DMS79 (cell line): ENCODE results near the gene ATP6V0A4.
"Not testable (repeated sequence)": the region's sequence is repeated elsewhere in the genome, so short reads cannot be mapped to it uniquely, and the experiment has no call there.

Experiments
- DNase-seq: peaks from one replicate; lab custom pipeline; 2025; lab: John Stamatoyannopoulos, UW

The ATP6V0A4 gene

GRCh38 chr7:138750473-138750872 lies 47.5 kb downstream of the ATP6V0A4 start:
- no peak for DNase-seq

- no peak for DNase-seq
These were observed 48.0 kb downstream of the ATP6V0A4 start for GRCh38 chr7:138749960-138750359.

- DNase-seq: no peak
These were observed 49.3 kb downstream of the ATP6V0A4 start for GRCh38 chr7:138748666-138749065.

- no peak for DNase-seq
These were observed 51.9 kb downstream of the ATP6V0A4 start for GRCh38 chr7:138746073-138746472.

- no peak for DNase-seq
These were observed 52.8 kb downstream of the ATP6V0A4 start for GRCh38 chr7:138745189-138745588.

GRCh38 chr7:138741453-138741735 lies 56.6 kb downstream of the ATP6V0A4 start:
- DNase-seq: no peak

GRCh38 chr7:138739859-138740258 lies 58.1 kb downstream of the ATP6V0A4 start:
- DNase-seq: no peak

GRCh38 chr7:138738551-138739335 lies 59.3 kb downstream of the ATP6V0A4 start:
- DNase-seq: peak; percentile 35

- no peak for DNase-seq
These were observed 59.9 kb downstream of the ATP6V0A4 start for GRCh38 chr7:138738114-138738513.

GRCh38 chr7:138735399-138735798 lies 62.6 kb downstream of the ATP6V0A4 start:
- DNase-seq: no peak

GRCh38 chr7:138731733-138732132 lies 66.3 kb downstream of the ATP6V0A4 start:
- not testable (repeated sequence) for DNase-seq

GRCh38 chr7:138729444-138729843 lies 68.6 kb downstream of the ATP6V0A4 start:
- DNase-seq: no peak

- DNase-seq: no peak
These were observed 70.5 kb downstream of the ATP6V0A4 start for GRCh38 chr7:138727336-138728099.

GRCh38 chr7:138726288-138726687 lies 71.7 kb downstream of the ATP6V0A4 start:
- DNase-seq: no peak

GRCh38 chr7:138720286-138720685 lies 77.7 kb downstream of the ATP6V0A4 start:
- no peak for DNase-seq

- no peak for DNase-seq
These were observed 81.1 kb downstream of the ATP6V0A4 start for GRCh38 chr7:138716889-138717288.

GRCh38 chr7:138713191-138713590 lies 84.8 kb downstream of the ATP6V0A4 start:
- DNase-seq: no peak

- DNase-seq: no peak
These were observed 85.3 kb downstream of the ATP6V0A4 start for GRCh38 chr7:138712652-138713051.

- no peak for DNase-seq
These were observed 87.2 kb downstream of the ATP6V0A4 start for GRCh38 chr7:138710536-138711385.

GRCh38 chr7:138705167-138705566 lies 92.8 kb downstream of the ATP6V0A4 start:
- no peak for DNase-seq

GRCh38 chr7:138701537-138701923 lies 96.5 kb downstream of the ATP6V0A4 start:
- no peak for DNase-seq

- no peak for DNase-seq
These were observed 97.0 kb downstream of the ATP6V0A4 start, which contains the start of gene SVOPL for GRCh38 chr7:138700857-138701536. Gene SVOPL (minus strand): TSS chr7:138701362. CDS start chr7:138679045, 22,317 bp downstream.
